Mesendoderm (in vitro differentiated cells): ENCODE measurements around the gene NBPF3.

ENCODE experiments used
- DNase-seq: peaks from one replicate; pipeline ENCODE4 v3.0.0; 2013
- H2AK5ac ChIP-seq: 2 replicates; pipeline ENCODE4 v1.6.1; 2013; ENCODE audit warnings: low read length, inconsistent platforms
- H2BK120ac ChIP-seq: 2 replicates; pipeline ENCODE4 v1.6.1; 2013; ENCODE audit warnings: low read depth, mild to moderate bottlenecking, low read length, moderate library complexity, mixed read lengths
- H2BK15ac ChIP-seq: replicated peaks from 2 replicates; pipeline ENCODE4 v1.6.1; 2013; ENCODE audit warnings: low read depth, mild to moderate bottlenecking, moderate library complexity
- H2BK5ac ChIP-seq: 2 replicates; pipeline ENCODE4 v1.6.1; 2013; ENCODE audit warnings: low read length, inconsistent platforms
- H3K18ac ChIP-seq: 2 replicates; pipeline ENCODE4 v1.6.1; 2013; ENCODE audit warnings: mild to moderate bottlenecking, low read length, mixed read lengths
- H3K23ac ChIP-seq: one replicate; pipeline ENCODE4 v1.6.1; 2013; ENCODE audit warnings: low read length
- H3K27ac ChIP-seq: 2 replicates; pipeline ENCODE4 v1.5.1; 2013; ENCODE audit warnings: low read depth, mild to moderate bottlenecking, inconsistent platforms, low read length, moderate library complexity
- H3K27me3 ChIP-seq: 2 replicates; pipeline ENCODE4 v1.6.1; 2013; ENCODE audit warnings: low read length, control low read depth, mild to moderate bottlenecking, inconsistent platforms; ENCODE audit not compliant: insufficient read depth, poor library complexity
- H3K36me3 ChIP-seq: 2 replicates; pipeline ENCODE4 v1.6.1; 2013; ENCODE audit warnings: low read length, inconsistent platforms; ENCODE audit not compliant: control insufficient read depth, insufficient read depth
- H3K4ac ChIP-seq: one replicate; pipeline ENCODE4 v1.6.1; 2013; ENCODE audit warnings: low read depth, mild to moderate bottlenecking, low read length, moderate library complexity
- H3K4me1 ChIP-seq: 2 replicates; pipeline ENCODE4 v1.6.1; 2013; ENCODE audit warnings: low read depth, low read length, inconsistent platforms; ENCODE audit not compliant: control insufficient read depth
- H3K4me2 ChIP-seq: 2 replicates; pipeline ENCODE4 v1.6.1; 2013; ENCODE audit warnings: low read length
- H3K4me3 ChIP-seq: 2 replicates; pipeline ENCODE4 v1.5.1; 2013; ENCODE audit warnings: mild to moderate bottlenecking, low read length
- H3K56ac ChIP-seq: one replicate; pipeline ENCODE4 v1.6.1; 2013; ENCODE audit warnings: low read length
- H3K79me1 ChIP-seq: 2 replicates; pipeline ENCODE4 v1.6.1; 2013; ENCODE audit warnings: low read length, inconsistent platforms
- H3K79me2 ChIP-seq: 2 replicates; pipeline ENCODE4 v1.6.1; 2013; ENCODE audit warnings: mild to moderate bottlenecking, low read length; ENCODE audit not compliant: control insufficient read depth, insufficient read depth
- H3K9ac ChIP-seq: 2 replicates; pipeline ENCODE4 v1.6.1; 2013; ENCODE audit warnings: low read length, inconsistent platforms
- H4K5ac ChIP-seq: one replicate; pipeline ENCODE4 v1.6.1; 2013; ENCODE audit warnings: low read length
- H4K8ac ChIP-seq: one replicate; pipeline ENCODE4 v1.6.1; 2013; ENCODE audit warnings: low read depth, mild to moderate bottlenecking, control low read depth, low read length, moderate library complexity
- WGBS: extraction: QIAGEN DNeasy Blood & Tissue Kit; methylation state at CpG from one replicate; pipeline ENCODE4 v1.1.7; 2013; ENCODE audit warnings: low lambda C conversion rate, missing lambda C conversion rate; ENCODE audit not compliant: insufficient coverage; ENCODE audit errors: extremely low coverage; 5-methylcytosine and 5-hydroxymethylcytosine counted together

The NBPF3 gene

GRCh38 chr1:21532496-21532895 is 92.6 kb downstream of the NBPF3 start:
- H3K56ac ChIP-seq, result no peak overlapping the region
- no peak overlapping the region for H3K27ac ChIP-seq
- DNase-seq, result no peak
- H4K8ac ChIP-seq, result no peak overlapping the region
- H3K23ac ChIP-seq, result no peak overlapping the region
- H4K5ac ChIP-seq, result no peak overlapping the region
- no peak overlapping the region for H3K4ac ChIP-seq
- peaks cover 2% of the 10 kb centered on the region for H3K79me2 ChIP-seq
- no CpG with 5 or more reads among the region's 3 CpGs for WGBS
- H3K4me2 ChIP-seq, result no peak overlapping the region
- no peak overlapping the region for H2BK120ac ChIP-seq
- H3K36me3 ChIP-seq, result no peaks in the 10 kb centered on the region
- H3K27me3 ChIP-seq, result no peaks in the 10 kb centered on the region
- no peak overlapping the region for H3K4me3 ChIP-seq
- H3K9ac ChIP-seq, result no peak overlapping the region
- no peak overlapping the region for H3K18ac ChIP-seq
- H2BK5ac ChIP-seq, result no peak overlapping the region
- H2BK15ac ChIP-seq, result no peak overlapping the region
- peaks cover 4% of the 10 kb centered on the region for H3K4me1 ChIP-seq
- H3K79me1 ChIP-seq, result peaks cover 2% of the 10 kb centered on the region
- H2AK5ac ChIP-seq, result no peak overlapping the region

DNA sequence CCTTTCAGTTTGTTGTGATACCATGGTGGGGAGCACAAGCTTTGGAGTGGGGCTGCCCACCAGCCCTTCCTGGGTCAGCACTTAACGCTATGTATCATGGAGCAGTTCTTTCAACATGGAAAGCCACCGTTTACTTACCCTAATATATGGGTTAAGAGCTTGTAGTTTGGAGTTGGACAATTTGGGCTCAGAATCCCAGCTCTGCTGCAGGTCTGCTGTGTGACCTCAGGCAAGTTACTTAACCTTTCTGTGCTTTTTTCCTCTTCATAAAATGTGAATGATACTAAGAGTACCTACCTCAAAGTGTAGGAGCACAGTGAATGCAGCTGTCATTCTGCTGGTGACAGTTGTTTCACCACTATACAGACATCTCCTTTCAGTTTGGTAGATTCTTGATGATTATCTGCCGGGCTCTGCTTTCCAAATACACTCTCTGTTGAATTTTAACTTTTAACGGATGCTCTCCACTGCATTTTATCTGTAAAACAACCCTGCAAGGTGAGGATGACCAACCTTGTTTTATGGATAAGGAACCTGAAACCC is 93.1 kb downstream of the NBPF3 start:
- peaks cover 2% of the 10 kb centered on the region for H3K79me2 ChIP-seq
- H3K4me2 ChIP-seq, result no peak overlapping the region
- H3K27me3 ChIP-seq, result no peaks in the 10 kb centered on the region
- no peak overlapping the region for H3K4me3 ChIP-seq
- no peak overlapping the region for H2BK5ac ChIP-seq
- no peak overlapping the region for H2AK5ac ChIP-seq
- H3K4ac ChIP-seq, result no peak overlapping the region
- H4K8ac ChIP-seq, result no peak overlapping the region
- no peak overlapping the region for H3K18ac ChIP-seq
- H3K4me1 ChIP-seq, result peaks cover 4% of the 10 kb centered on the region
- H2BK120ac ChIP-seq, result no peak overlapping the region
- H3K56ac ChIP-seq, result no peak overlapping the region
- WGBS, result no CpG with 5 or more reads among the region's 4 CpGs
- H2BK15ac ChIP-seq, result no peak overlapping the region
- no peak overlapping the region for H3K27ac ChIP-seq
- DNase-seq, result no peak
- no peak overlapping the region for H4K5ac ChIP-seq
- H3K36me3 ChIP-seq, result no peaks in the 10 kb centered on the region
- no peak overlapping the region for H3K23ac ChIP-seq
- no peak overlapping the region for H3K9ac ChIP-seq
- H3K79me1 ChIP-seq, result peaks cover 2% of the 10 kb centered on the region

- no peak overlapping the region for H2BK5ac ChIP-seq
- no peak overlapping the region for H3K4me3 ChIP-seq
- peaks cover 4% of the 10 kb centered on the region for H3K79me1 ChIP-seq
- H4K5ac ChIP-seq, result no peak overlapping the region
- no peak overlapping the region for H3K4me2 ChIP-seq
- peaks cover 4% of the 10 kb centered on the region for H3K4me1 ChIP-seq
- H3K18ac ChIP-seq, result no peak overlapping the region
- H2BK15ac ChIP-seq, result no peak overlapping the region
- H3K27ac ChIP-seq, result no peak overlapping the region
- H3K36me3 ChIP-seq, result no peaks in the 10 kb centered on the region
- no peak overlapping the region for H4K8ac ChIP-seq
- no peak overlapping the region for H2AK5ac ChIP-seq
- no peak overlapping the region for H3K4ac ChIP-seq
- H3K27me3 ChIP-seq, result no peaks in the 10 kb centered on the region
- H3K79me2 ChIP-seq, result peaks cover 2% of the 10 kb centered on the region
- no CpG with 5 or more reads among the region's 5 CpGs for WGBS
- H2BK120ac ChIP-seq, result no peak overlapping the region
- no peak overlapping the region for H3K23ac ChIP-seq
- H3K9ac ChIP-seq, result no peak overlapping the region
- no peak for DNase-seq
- H3K56ac ChIP-seq, result no peak overlapping the region
These were observed 94.2 kb downstream of the NBPF3 start for GRCh38 chr1:21534146-21534545.
